ENCODE measurements around the gene MARVELD3. TPM values are rescaled to one million over a fixed set of nuclear protein-coding genes. Genes with fewer than 3 reads are reported as not detected.
"Not testable (repeated sequence)": the region's sequence is repeated elsewhere in the genome, so short reads cannot be mapped to it uniquely, and the experiment has no call there.

The MARVELD3 gene
- not detected in 2 replicates for total RNA-seq (2014; rRNA removed; shearing (Covaris generic); ENCODE audit: low replicate concordance)

- no peaks in the 10 kb centered on the region for H3K27me3 ChIP-seq (ENCODE audit: low read length)
- H3K9me3 ChIP-seq (ENCODE audit: low read length), result no peaks in the 10 kb centered on the region
- no peak within 1 kb of the TSS for H2AFZ ChIP-seq (ENCODE audit: low read length)
- H3K9ac ChIP-seq (ENCODE audit: low read length), result no peak within 1 kb of the TSS
- no peaks in the 10 kb centered on the region for H3K79me2 ChIP-seq (ENCODE audit: low read length)
- no peak within 1 kb of the TSS for H3K4me3 ChIP-seq (ENCODE audit: low read length)
- H3K36me3 ChIP-seq (ENCODE audit: insufficient read depth, low read length), result no peaks in the 10 kb centered on the region
- peaks cover 6% of the 10 kb centered on the region for H3K4me1 ChIP-seq (ENCODE audit: low read length)
- DNase-seq, result no peak
- no peaks in the 10 kb centered on the region for H4K20me1 ChIP-seq (ENCODE audit: insufficient read depth, low read depth, low read length)
- H3K27ac ChIP-seq (ENCODE audit: low read length), result no peak within 1 kb of the TSS
- no peaks in the 10 kb centered on the region for H3K9me2 ChIP-seq (replicated peaks; ENCODE audit: insufficient read depth, low read length)
- no peak within 1 kb of the TSS for H3K4me2 ChIP-seq (ENCODE audit: low read depth, low read length, poor library complexity, severe bottlenecking)
These were observed at the start of gene MARVELD3 for GRCh38 chr16:71626018-71626857. Gene MARVELD3 (plus strand): TSS chr16:71626184. CDS start chr16:71626230, 46 bp downstream.

- Histone ChIP-seq H3K79me2 (ENCODE audit: low read length) (no peaks in the 10 kb centered on the region), H2AFZ (ENCODE audit: low read length) (no peak within 1 kb of the TSS), H3K4me1 (ENCODE audit: low read length) (peaks cover 14% of the 10 kb centered on the region), H3K9ac (ENCODE audit: low read length) (no peak within 1 kb of the TSS), H4K20me1 (ENCODE audit: insufficient read depth, low read depth, low read length) (no peaks in the 10 kb centered on the region), H3K27ac (ENCODE audit: low read length) (no peak within 1 kb of the TSS), H3K4me3 (ENCODE audit: low read length) (no peak within 1 kb of the TSS), H3K4me2 (ENCODE audit: low read depth, low read length, poor library complexity, severe bottlenecking) (no peak within 1 kb of the TSS), H3K27me3 (ENCODE audit: low read length) (0 out of 2 replicates have a peak, but pooled peaks cover 2% of the 10 kb centered on the region), H3K9me2 (replicated peaks; ENCODE audit: insufficient read depth, low read length) (no peaks in the 10 kb centered on the region), H3K9me3 (ENCODE audit: low read length) (no peaks in the 10 kb centered on the region), H3K36me3 (ENCODE audit: insufficient read depth, low read length) (no peaks in the 10 kb centered on the region)
- DNase-seq, result no peak
These were observed 49.0 kb upstream of the MARVELD3 start, which contains the start of gene TAT for GRCh38 chr16:71576971-71577370. Gene TAT (minus strand): TSS chr16:71577092. CDS start chr16:71576415, 677 bp downstream.

- H3K4me3 ChIP-seq (ENCODE audit: low read length); H3K27me3 ChIP-seq (ENCODE audit: low read length); H3K27ac ChIP-seq (ENCODE audit: low read length); DNase-seq; H3K4me2 ChIP-seq (ENCODE audit: low read depth, low read length, poor library complexity, severe bottlenecking); H4K20me1 ChIP-seq (ENCODE audit: insufficient read depth, low read depth, low read length); H3K79me2 ChIP-seq (ENCODE audit: low read length); H3K9ac ChIP-seq (ENCODE audit: low read length); H3K9me2 ChIP-seq (replicated peaks; ENCODE audit: insufficient read depth, low read length); H3K9me3 ChIP-seq (ENCODE audit: low read length); H3K36me3 ChIP-seq (ENCODE audit: insufficient read depth, low read length); H3K4me1 ChIP-seq (ENCODE audit: low read length); H2AFZ ChIP-seq (ENCODE audit: low read length): not testable (repeated sequence)
These were observed 43.5 kb upstream of the MARVELD3 start for GRCh38 chr16:71582553-71582848.

- H4K20me1 ChIP-seq (ENCODE audit: insufficient read depth, low read depth, low read length), result no peaks in the 10 kb centered on the region
- H3K27ac ChIP-seq (ENCODE audit: low read length), result no peak overlapping the region
- H3K4me3 ChIP-seq (ENCODE audit: low read length), result no peak overlapping the region
- H3K9me2 ChIP-seq (replicated peaks; ENCODE audit: insufficient read depth, low read length), result no peaks in the 10 kb centered on the region
- peaks cover 5% of the 10 kb centered on the region for H3K4me1 ChIP-seq (ENCODE audit: low read length)
- no peaks in the 10 kb centered on the region for H3K27me3 ChIP-seq (ENCODE audit: low read length)
- no peak overlapping the region for H3K9ac ChIP-seq (ENCODE audit: low read length)
- H3K79me2 ChIP-seq (ENCODE audit: low read length), result no peaks in the 10 kb centered on the region
- no peak overlapping the region for H2AFZ ChIP-seq (ENCODE audit: low read length)
- no peak for DNase-seq
- no peaks in the 10 kb centered on the region for H3K36me3 ChIP-seq (ENCODE audit: insufficient read depth, low read length)
- no peak overlapping the region for H3K4me2 ChIP-seq (ENCODE audit: low read depth, low read length, poor library complexity, severe bottlenecking)
- no peaks in the 10 kb centered on the region for H3K9me3 ChIP-seq (ENCODE audit: low read length)
These were observed 41.3 kb upstream of the MARVELD3 start for GRCh38 chr16:71584543-71585317.

GRCh38 chr16:71585318-71585703 is 40.7 kb upstream of the MARVELD3 start:
- Histone ChIP-seq H3K27me3 (ENCODE audit: low read length) (no peaks in the 10 kb centered on the region), H4K20me1 (ENCODE audit: insufficient read depth, low read depth, low read length) (no peaks in the 10 kb centered on the region), H3K79me2 (ENCODE audit: low read length) (no peaks in the 10 kb centered on the region), H3K4me1 (ENCODE audit: low read length) (peaks cover 5% of the 10 kb centered on the region), H3K27ac (ENCODE audit: low read length) (no peak overlapping the region), H3K9me3 (ENCODE audit: low read length) (no peaks in the 10 kb centered on the region), H3K9ac (ENCODE audit: low read length) (no peak overlapping the region), H3K4me3 (ENCODE audit: low read length) (no peak overlapping the region), H2AFZ (ENCODE audit: low read length) (no peak overlapping the region), H3K9me2 (replicated peaks; ENCODE audit: insufficient read depth, low read length) (no peaks in the 10 kb centered on the region), H3K36me3 (ENCODE audit: insufficient read depth, low read length) (no peaks in the 10 kb centered on the region), H3K4me2 (ENCODE audit: low read depth, low read length, poor library complexity, severe bottlenecking) (no peak overlapping the region)
- no peak for DNase-seq

- H4K20me1 ChIP-seq (ENCODE audit: insufficient read depth, low read depth, low read length); H2AFZ ChIP-seq (ENCODE audit: low read length); H3K79me2 ChIP-seq (ENCODE audit: low read length); H3K9me3 ChIP-seq (ENCODE audit: low read length); H3K27ac ChIP-seq (ENCODE audit: low read length); H3K27me3 ChIP-seq (ENCODE audit: low read length); H3K4me3 ChIP-seq (ENCODE audit: low read length); H3K36me3 ChIP-seq (ENCODE audit: insufficient read depth, low read length); H3K4me2 ChIP-seq (ENCODE audit: low read depth, low read length, poor library complexity, severe bottlenecking); H3K4me1 ChIP-seq (ENCODE audit: low read length); DNase-seq; H3K9ac ChIP-seq (ENCODE audit: low read length); H3K9me2 ChIP-seq (replicated peaks; ENCODE audit: insufficient read depth, low read length): not testable (repeated sequence)
These were observed 36.6 kb upstream of the MARVELD3 start for GRCh38 chr16:71589334-71589733.

GRCh38 chr16:71590071-71590470 is 35.9 kb upstream of the MARVELD3 start:
- not testable (repeated sequence) for DNase-seq; H3K4me2 ChIP-seq (ENCODE audit: low read depth, low read length, poor library complexity, severe bottlenecking); H3K27ac ChIP-seq (ENCODE audit: low read length); H3K4me3 ChIP-seq (ENCODE audit: low read length); H3K9me2 ChIP-seq (replicated peaks; ENCODE audit: insufficient read depth, low read length); H3K4me1 ChIP-seq (ENCODE audit: low read length); H3K9ac ChIP-seq (ENCODE audit: low read length); H3K9me3 ChIP-seq (ENCODE audit: low read length); H3K79me2 ChIP-seq (ENCODE audit: low read length); H4K20me1 ChIP-seq (ENCODE audit: insufficient read depth, low read depth, low read length); H2AFZ ChIP-seq (ENCODE audit: low read length); H3K36me3 ChIP-seq (ENCODE audit: insufficient read depth, low read length); H3K27me3 ChIP-seq (ENCODE audit: low read length)

- Histone ChIP-seq H3K9ac (ENCODE audit: low read length) (no peak overlapping the region), H3K79me2 (ENCODE audit: low read length) (no peaks in the 10 kb centered on the region), H4K20me1 (ENCODE audit: insufficient read depth, low read depth, low read length) (no peaks in the 10 kb centered on the region), H3K27me3 (ENCODE audit: low read length) (no peaks in the 10 kb centered on the region), H3K4me1 (ENCODE audit: low read length) (peaks cover 5% of the 10 kb centered on the region), H3K9me3 (ENCODE audit: low read length) (no peaks in the 10 kb centered on the region), H3K36me3 (ENCODE audit: insufficient read depth, low read length) (no peaks in the 10 kb centered on the region), H3K9me2 (replicated peaks; ENCODE audit: insufficient read depth, low read length) (no peaks in the 10 kb centered on the region), H3K27ac (ENCODE audit: low read length) (no peak overlapping the region), H2AFZ (ENCODE audit: low read length) (no peak overlapping the region), H3K4me2 (ENCODE audit: low read depth, low read length, poor library complexity, severe bottlenecking) (no peak overlapping the region), H3K4me3 (ENCODE audit: low read length) (no peak overlapping the region)
- DNase-seq, result no peak
These were observed 35.4 kb upstream of the MARVELD3 start for GRCh38 chr16:71590584-71590983.
